ENCODE results near the gene ITGAD.

- TF ChIP-seq CTCF (IDR thresholded peaks at IDR 0.05; ENCODE audit: extremely low read depth in 1 of 2, insufficient read depth in 1 of 2, low read depth in 1 of 2, low read length in 2 of 2) (no peak), POLR2A (IDR thresholded peaks at IDR 0.05; ENCODE audit: low read depth, low read length) (no peak), POLR2AphosphoS5 (IDR thresholded peaks at IDR 0.05; ENCODE audit: insufficient read depth, low read depth, low read length) (no peak)
Observed at GRCh38 chr16:31401436-31401835, 8.3 kb downstream of the ITGAD start.

Data from endothelial cell of umbilical vein (primary cell).